Inferior parietal cortex (tissue), 1 donor: ENCODE results near the gene MAST2.
"Not testable (repeated sequence)": the region's sequence is repeated elsewhere in the genome, so short reads cannot be mapped to it uniquely, and the experiment has no call there.

ENCODE experiments used
- DNase-seq: peaks from one replicate; pipeline ENCODE4 v3.0.0-alpha.2; 2016; ENCODE audit errors: extremely low spot score

MAST2 gene

GRCh38 chr1:45932205-45932604, 128.8 kb downstream of the MAST2 start:
- DNase-seq, result not testable (repeated sequence)

- DNase-seq, result no peak
Observed at GRCh38 chr1:45934947-45935346, 131.5 kb downstream of the MAST2 start.

- DNase-seq, result no peak
Observed at GRCh38 chr1:45938029-45938428, 134.6 kb downstream of the MAST2 start.

DNA sequence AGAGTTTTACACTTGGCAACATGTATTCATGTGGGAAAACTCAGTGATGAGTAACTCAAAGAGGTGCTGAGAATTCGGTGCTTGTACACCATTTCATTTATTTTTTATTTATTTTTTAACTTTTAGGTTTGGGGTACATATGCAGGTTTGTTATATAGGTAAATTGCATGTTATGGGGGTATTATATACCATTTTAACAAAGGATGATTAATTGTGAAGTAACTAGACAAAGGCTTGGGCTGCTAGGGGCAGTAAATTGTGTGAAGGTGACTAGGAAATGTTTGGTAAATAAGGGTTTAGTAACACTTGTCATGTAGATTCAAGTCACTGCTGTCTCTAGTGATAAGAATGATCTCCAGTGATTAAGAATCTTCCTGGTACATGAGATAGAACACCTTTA, 139.0 kb downstream of the MAST2 start:
- DNase-seq, result no peak

DNA sequence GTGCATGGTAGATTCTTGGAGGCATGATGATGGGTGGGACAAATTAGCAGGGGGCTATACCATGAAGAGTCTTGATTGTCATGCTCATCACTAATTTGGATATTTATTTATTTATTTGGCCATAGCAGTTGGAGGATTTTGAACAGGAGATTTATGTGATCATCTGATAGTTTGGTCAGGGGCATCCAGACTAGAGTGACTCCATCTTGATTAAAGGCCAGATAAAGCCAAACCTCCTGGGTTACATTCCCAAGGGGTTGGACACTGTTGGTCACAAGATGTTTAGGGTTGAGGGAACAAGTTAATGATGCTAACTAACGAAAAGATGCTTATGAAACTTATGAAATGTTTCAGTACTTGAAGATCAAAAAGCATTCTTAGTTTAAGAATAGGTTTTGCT, 139.8 kb downstream of the MAST2 start:
- no peak for DNase-seq

DNA sequence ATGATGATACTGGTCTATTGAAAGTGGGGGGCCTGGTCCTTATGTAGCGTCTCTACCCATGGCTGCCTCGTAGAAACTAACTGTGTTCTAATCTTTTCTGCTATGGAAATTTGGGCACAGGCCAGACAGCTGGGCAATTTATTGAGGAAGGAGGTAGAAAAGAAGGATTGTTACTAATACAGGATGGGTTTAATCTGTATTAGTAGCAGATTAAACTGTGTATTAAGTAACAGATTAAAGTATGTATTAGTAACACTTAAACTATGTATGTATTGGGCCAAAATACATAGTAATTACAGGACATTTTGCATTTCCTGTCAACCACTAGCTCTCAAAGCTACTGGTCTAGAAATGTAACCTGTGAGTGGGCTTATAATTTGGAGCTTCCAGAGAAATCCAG, 142.0 kb downstream of the MAST2 start:
- DNase-seq, result no peak

- not testable (repeated sequence) for DNase-seq
Observed at GRCh38 chr1:45949462-45949861, 146.1 kb downstream of the MAST2 start.

DNA sequence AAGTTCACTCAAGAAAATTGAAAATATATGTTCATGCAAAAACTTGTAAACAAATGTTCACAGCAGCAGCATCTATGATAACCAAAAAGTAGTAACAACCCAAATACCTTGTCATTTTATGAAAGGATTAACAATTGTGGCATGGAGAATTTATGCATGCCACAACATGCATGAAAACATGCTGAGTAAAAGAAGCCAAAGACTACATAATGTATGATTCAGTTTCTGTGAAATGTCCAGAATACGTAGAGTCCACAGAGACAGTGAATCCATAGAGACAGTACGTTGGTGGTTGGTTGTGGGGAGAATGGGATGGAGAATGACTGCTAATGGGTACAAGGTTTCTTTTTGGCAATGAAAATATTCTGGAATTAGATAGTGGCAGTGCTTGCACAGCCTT, 148.7 kb downstream of the MAST2 start:
- DNase-seq, result no peak

GRCh38 chr1:45953934-45954847, 150.8 kb downstream of the MAST2 start:
- DNase-seq, result no peak

DNA sequence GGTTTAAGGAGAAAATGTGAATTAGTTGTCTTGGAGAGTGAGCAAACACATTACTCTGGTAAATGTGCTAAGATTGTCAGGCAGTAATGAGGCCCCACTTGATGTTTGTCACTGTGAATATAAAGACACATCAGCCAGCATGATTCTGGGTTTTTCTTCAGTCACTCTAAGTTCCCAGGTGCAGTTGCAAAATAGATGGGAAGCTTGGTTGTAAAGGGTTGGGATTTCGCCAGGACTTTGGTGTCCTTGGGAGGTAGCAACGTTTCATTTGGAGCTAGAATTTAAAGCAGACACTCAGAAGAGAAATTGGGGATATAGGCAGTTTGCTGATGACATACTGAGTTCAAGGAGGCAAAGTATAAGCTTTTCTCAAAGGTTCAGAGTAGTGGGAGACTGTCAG, 154.3 kb downstream of the MAST2 start:
- no peak for DNase-seq

- DNase-seq, result no peak
Observed at GRCh38 chr1:45958317-45958716, 154.9 kb downstream of the MAST2 start.

GRCh38 chr1:45960930-45961715, 157.7 kb downstream of the MAST2 start:
- no peak for DNase-seq

DNA sequence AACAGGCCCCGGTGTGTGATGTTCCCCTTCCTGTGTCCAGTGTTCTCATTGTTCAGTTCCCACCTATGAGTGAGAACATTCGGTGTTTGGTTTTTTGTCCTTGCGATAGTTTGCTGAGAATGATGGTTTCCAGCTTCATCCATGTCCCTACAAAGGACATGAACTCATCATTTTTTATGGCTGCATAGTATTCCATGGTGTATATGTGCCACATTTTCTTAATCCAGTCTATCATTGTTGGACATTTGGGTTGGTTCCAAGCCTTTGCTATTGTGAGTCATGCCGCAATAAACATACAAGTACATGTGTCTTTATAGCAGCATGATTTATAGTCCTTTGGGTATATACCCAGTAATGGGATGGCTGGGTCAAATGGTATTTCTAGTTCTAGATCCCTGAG, 158.5 kb downstream of the MAST2 start:
- not testable (repeated sequence) for DNase-seq

GRCh38 chr1:45968941-45969666, 165.7 kb downstream of the MAST2 start:
- no peak for DNase-seq

- DNase-seq, result no peak
Observed at GRCh38 chr1:45969866-45970265, 166.5 kb downstream of the MAST2 start.

DNA sequence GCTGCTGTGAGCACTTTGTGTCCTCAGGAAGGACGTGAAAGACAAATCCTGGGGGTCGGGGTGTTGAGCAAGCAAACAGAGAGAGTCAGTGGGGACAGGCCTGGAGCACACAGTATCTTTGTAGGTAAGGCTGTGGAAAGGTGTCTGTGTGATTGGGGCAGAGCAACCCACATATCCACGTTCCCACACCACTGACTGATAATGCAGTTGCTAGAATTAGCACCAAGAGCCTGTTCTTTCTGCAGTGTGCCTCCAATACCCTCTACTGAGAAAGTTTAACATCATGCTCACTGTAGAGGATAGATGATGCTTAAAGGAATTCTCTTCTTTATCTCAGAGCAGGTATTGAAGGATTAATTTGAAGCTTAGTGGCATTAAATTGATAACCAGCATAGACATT, 167.9 kb downstream of the MAST2 start:
- DNase-seq, result no peak

DNA sequence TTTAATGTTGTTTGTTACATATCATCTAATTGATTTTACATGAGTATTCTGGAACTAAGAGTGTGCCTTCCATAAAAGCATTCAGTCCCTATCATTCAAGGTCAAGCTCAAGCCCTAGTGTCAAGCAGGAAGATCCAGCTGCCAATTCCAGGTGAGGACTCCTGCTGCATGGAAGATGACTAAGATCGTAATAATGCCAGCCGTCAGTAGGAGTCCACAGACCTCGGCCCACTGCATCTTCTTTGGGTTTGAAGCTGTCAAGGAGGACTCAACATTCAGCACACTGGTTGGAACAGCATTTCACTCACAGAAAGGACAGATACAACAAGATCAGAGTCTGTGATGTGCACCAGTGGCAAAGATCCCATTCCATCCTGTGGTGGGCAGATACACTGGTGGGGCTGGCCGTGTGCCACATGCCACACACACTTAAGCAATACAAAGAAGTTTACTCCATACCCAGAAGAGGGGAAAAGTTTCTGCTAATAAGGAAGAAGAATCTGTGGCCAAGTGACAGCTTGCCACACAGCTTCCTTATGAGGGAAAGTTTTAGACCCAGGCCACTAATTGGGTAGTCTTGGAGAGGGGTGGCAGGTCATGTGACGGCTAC, 168.6 kb downstream of the MAST2 start:
- DNase-seq, result no peak

DNA sequence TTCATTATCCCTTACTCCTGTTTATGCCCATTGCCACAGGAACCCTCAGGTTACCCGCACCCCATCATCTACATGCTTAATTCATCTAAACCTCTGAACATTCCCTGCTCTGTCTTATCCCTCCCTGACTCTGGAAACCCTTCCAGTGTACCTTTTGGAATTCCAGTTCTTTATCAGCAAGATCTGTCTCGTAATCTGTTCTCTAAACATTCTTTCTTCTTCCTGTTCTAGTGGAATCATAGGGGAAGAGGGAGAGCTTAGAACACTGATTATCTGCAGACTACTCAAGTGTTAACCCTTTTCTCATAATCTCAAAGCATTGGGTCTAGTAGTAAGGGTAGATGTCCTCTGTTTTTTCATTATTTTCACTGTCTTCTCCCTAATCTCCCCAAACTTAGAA, 169.2 kb downstream of the MAST2 start:
- no peak for DNase-seq

DNA sequence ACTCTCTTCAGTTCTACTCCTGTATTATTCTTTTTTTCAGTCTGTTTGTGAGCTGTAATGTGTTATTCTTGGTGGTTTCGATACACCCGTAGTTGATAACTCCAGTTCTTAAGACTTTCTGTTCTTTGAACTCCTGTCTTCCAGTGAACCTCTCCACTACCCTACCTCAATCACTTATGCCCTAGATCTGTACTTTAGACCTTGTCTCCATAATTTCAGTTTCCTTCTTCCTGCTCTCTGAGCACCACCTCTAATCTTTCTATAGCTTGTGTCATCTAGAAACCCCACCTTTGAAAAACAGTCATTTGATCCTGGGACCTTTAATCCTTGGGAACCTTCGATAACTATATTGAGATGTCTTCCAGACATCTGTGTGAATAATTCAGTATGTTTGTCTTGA, 169.7 kb downstream of the MAST2 start:
- DNase-seq, result no peak

GRCh38 chr1:45974541-45975269, 171.3 kb downstream of the MAST2 start:
- DNase-seq, result no peak

DNA sequence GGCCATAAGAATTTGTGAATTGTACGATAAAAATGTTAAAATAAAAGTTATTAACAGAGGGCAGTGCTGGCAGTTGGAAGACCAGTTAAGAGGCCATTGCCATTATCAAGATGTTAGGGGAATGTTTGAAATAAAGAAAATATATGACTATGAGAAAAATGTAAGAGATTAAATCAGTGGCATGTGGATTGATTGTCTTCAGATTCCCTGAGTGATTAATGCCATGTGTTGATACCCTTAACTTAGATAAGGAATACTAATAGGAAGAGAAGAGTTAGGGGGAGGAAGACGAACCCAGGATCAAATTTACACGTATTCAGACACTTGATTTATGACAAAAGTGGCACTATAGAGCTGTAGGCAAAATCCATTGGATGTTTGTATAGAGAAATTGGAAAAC, 173.2 kb downstream of the MAST2 start:
- DNase-seq, result no peak
